ENCODE results near the gene FIGN. TPM values are rescaled to one million over a fixed set of nuclear protein-coding genes. Genes with fewer than 3 reads are reported as not detected.

Gene FIGN
- total and polyA plus RNA-seq, 2 of the 4 experiments (the other 2 are of a cell fraction) = 0.77 to 0.90 TPM

DNA sequence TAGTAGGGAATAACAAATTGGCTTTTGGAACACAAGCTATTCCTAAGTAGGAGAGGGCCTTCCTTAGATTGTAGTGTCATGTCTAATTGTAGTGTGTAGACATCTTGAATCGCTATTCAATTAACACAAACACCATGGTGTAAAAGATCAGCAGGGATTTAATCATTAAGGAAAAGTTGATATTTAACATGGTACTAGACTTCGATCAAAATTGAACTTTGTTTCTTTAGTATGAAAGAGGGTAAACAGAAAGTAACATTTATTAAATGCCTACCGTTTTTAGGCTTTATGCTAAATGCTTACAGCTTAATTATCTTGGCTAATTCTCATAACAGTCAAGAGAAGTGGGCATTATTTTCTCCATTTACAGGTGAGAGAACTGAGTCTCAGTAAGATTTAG, 37.5 kb upstream of the FIGN start:
- no peak for ATAC-seq (ENCODE audit: low read depth)
- H2BK120ac ChIP-seq (ENCODE audit: low read depth, low read length) = no peak overlapping the region
- CTCF ChIA-PET = no interaction called here

More for the DNA sequence above, 37.5 kb upstream of the FIGN start:
- H3K18ac ChIP-seq (ENCODE audit: low read depth, low read length) = no peak overlapping the region
- no peak overlapping the region for H4K8ac ChIP-seq (ENCODE audit: low read depth in 2 of 2, low read length in 2 of 2)
- dilution Hi-C loops (cut with HindIII; ENCODE audit: low sequenced_read_pairs, unreplicated experiment) (no loop called here), intact Hi-C loops (cut with micrococcal nuclease) (no loop called here), in situ Hi-C loops (cut with MboI; ENCODE audit: low sequenced_read_pairs) (no loop called here)
- H3K14ac ChIP-seq (replicated peaks; ENCODE audit: low read depth, low read length) = no peak overlapping the region
- POLR2A ChIA-PET (ENCODE audit: unreplicated experiment) = no interaction called here
- no peaks in the 10 kb centered on the region for H3K9me1 ChIP-seq (ENCODE audit: insufficient read depth, low read length)
- no peak overlapping the region for H2AK9ac ChIP-seq (replicated peaks; ENCODE audit: low read depth, low read length, poor library complexity)
- H3K4me3 ChIP-seq (ENCODE audit: insufficient read depth, low read depth, low read length) = no peak overlapping the region
- no peak overlapping the region for H3K9ac ChIP-seq (ENCODE audit: low read depth, low read length)
- no peaks in the 10 kb centered on the region for H3K9me3 ChIP-seq (ENCODE audit: control insufficient read depth, insufficient read depth, low read length)
- H2BK5ac ChIP-seq (ENCODE audit: low read depth, low read length, poor library complexity, severe bottlenecking) = no peak overlapping the region
- no peaks in the 10 kb centered on the region for H3K79me1 ChIP-seq (ENCODE audit: low read depth in 1 of 2, low read length in 2 of 2)
- H2AK5ac ChIP-seq (ENCODE audit: low read depth, low read length) = no peak overlapping the region
- no peaks in the 10 kb centered on the region for H3K4me1 ChIP-seq (ENCODE audit: control insufficient read depth, insufficient read depth, low read length)
- WGBS, 2 experiments (ENCODE audit: extremely low coverage in 2 of 2, insufficient read length in 1 of 2) = no CpG with 5 or more reads among the region's 3 CpGs
- no peak overlapping the region for H4K5ac ChIP-seq (ENCODE audit: low read depth, low read length)
- no peak overlapping the region for H3K4ac ChIP-seq (ENCODE audit: low read depth, low read length)
- no peak overlapping the region for H2BK15ac ChIP-seq (ENCODE audit: low read depth, low read length)
- no TSS peak for BruUV-seq (replicated peaks)
- DNase-seq = no peak
- no peaks in the 10 kb centered on the region for H3K27me3 ChIP-seq (ENCODE audit: control insufficient read depth, insufficient read depth, low read length)
- no peak overlapping the region for H4K91ac ChIP-seq (ENCODE audit: insufficient read depth, low read depth, low read length)
- no peak overlapping the region for H2AFZ ChIP-seq (replicated peaks; ENCODE audit: low read length, poor library complexity)
- H4K20me1 ChIP-seq (ENCODE audit: insufficient read depth, low read length) = no peaks in the 10 kb centered on the region
- H2BK20ac ChIP-seq (ENCODE audit: low read depth, low read length) = no peak overlapping the region
- no peak overlapping the region for H3K23ac ChIP-seq (ENCODE audit: low read depth, low read length)
- no peak for TF ChIP-seq MAFK (IDR thresholded peaks at IDR 0.05; ENCODE audit: low read depth, low read length)
- no peak for TF ChIP-seq SMC3 (IDR thresholded peaks at IDR 0.05; ENCODE audit: low read depth, low read length)
- TF ChIP-seq, protein P1, sequence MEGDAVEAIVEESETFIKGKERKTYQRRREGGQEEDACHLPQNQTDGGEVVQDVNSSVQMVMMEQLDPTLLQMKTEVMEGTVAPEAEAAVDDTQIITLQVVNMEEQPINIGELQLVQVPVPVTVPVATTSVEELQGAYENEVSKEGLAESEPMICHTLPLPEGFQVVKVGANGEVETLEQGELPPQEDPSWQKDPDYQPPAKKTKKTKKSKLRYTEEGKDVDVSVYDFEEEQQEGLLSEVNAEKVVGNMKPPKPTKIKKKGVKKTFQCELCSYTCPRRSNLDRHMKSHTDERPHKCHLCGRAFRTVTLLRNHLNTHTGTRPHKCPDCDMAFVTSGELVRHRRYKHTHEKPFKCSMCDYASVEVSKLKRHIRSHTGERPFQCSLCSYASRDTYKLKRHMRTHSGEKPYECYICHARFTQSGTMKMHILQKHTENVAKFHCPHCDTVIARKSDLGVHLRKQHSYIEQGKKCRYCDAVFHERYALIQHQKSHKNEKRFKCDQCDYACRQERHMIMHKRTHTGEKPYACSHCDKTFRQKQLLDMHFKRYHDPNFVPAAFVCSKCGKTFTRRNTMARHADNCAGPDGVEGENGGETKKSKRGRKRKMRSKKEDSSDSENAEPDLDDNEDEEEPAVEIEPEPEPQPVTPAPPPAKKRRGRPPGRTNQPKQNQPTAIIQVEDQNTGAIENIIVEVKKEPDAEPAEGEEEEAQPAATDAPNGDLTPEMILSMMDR (conservative IDR thresholded peaks at IDR 0.05; ENCODE audit: low read depth, low read length) = no peak
- TF ChIP-seq MAZ (IDR thresholded peaks at IDR 0.05; ENCODE audit: borderline replicate concordance, low read depth, low read length) = no peak
- TF ChIP-seq FOS (IDR thresholded peaks at IDR 0.05; ENCODE audit: low read depth, low read length) = no peak
- no peak for TF ChIP-seq CEBPB (IDR thresholded peaks at IDR 0.05; ENCODE audit: low read depth, low read length)
- no peak for TF ChIP-seq RAD21 (IDR thresholded peaks at IDR 0.05; ENCODE audit: low read length)
- TF ChIP-seq, protein P2, sequence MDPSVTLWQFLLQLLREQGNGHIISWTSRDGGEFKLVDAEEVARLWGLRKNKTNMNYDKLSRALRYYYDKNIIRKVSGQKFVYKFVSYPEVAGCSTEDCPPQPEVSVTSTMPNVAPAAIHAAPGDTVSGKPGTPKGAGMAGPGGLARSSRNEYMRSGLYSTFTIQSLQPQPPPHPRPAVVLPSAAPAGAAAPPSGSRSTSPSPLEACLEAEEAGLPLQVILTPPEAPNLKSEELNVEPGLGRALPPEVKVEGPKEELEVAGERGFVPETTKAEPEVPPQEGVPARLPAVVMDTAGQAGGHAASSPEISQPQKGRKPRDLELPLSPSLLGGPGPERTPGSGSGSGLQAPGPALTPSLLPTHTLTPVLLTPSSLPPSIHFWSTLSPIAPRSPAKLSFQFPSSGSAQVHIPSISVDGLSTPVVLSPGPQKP (IDR thresholded peaks at IDR 0.05; ENCODE audit: borderline replicate concordance, low read depth, low read length) = no peak
- no peak for TF ChIP-seq RCOR1 (IDR thresholded peaks at IDR 0.05; ENCODE audit: insufficient replicate concordance, low read length)
- TF ChIP-seq, protein P3, sequence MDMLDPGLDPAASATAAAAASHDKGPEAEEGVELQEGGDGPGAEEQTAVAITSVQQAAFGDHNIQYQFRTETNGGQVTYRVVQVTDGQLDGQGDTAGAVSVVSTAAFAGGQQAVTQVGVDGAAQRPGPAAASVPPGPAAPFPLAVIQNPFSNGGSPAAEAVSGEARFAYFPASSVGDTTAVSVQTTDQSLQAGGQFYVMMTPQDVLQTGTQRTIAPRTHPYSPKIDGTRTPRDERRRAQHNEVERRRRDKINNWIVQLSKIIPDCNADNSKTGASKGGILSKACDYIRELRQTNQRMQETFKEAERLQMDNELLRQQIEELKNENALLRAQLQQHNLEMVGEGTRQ (IDR thresholded peaks at IDR 0.05; ENCODE audit: low read depth, low read length) = no peak
- no peak for TF ChIP-seq BHLHE40 (IDR thresholded peaks at IDR 0.05; ENCODE audit: low read depth, low read length)
- no peak for TF ChIP-seq RFX5 (IDR thresholded peaks at IDR 0.05; ENCODE audit: low read depth, low read length)
- no peak for TF ChIP-seq POLR2A (IDR thresholded peaks at IDR 0.05; ENCODE audit: low read depth, low read length)
- TF ChIP-seq MXI1 (IDR thresholded peaks at IDR 0.05; ENCODE audit: borderline replicate concordance, low read depth, low read length) = no peak
- no peak for TF ChIP-seq CHD1 (IDR thresholded peaks at IDR 0.05; ENCODE audit: low read depth, low read length)
- TF ChIP-seq NFE2L2 (IDR thresholded peaks at IDR 0.05; ENCODE audit: low read depth, low read length) = no peak
- no peak overlapping the region for H3K4me2 ChIP-seq (ENCODE audit: low read depth, low read length)
- H3K56ac ChIP-seq (ENCODE audit: extremely low read depth, insufficient read depth, low read length) = no peak overlapping the region
- H3K27ac ChIP-seq (ENCODE audit: insufficient read depth, low read length) = no peak overlapping the region
- no peaks in the 10 kb centered on the region for H3K36me3 ChIP-seq (ENCODE audit: control insufficient read depth, insufficient read depth, low read length)

Data from IMR-90 (cell line).